Activated naive CD8-positive, alpha-beta T cell treated with anti-CD3 and anti-CD28 coated beads for 36 hours (primary cell): Measurements from ENCODE around the gene BTBD7. TPM values are rescaled to one million over a fixed set of nuclear protein-coding genes. Genes with fewer than 3 reads are reported as not detected.
"Not testable (repeated sequence)": the region's sequence is repeated elsewhere in the genome, so short reads cannot be mapped to it uniquely, and the experiment has no call there.

ENCODE experiments used
- DNase-seq: peaks from one replicate; pipeline ENCODE4 v3.0.0; 2021
- H3K27ac Mint-ChIP-seq: one replicate; pipeline ENCODE4 v1.8.0; 2022; ENCODE audit warnings: mild to moderate bottlenecking, moderate library complexity, mixed read lengths
- H3K27me3 Mint-ChIP-seq: one replicate; pipeline ENCODE4 v1.8.0; 2022; ENCODE audit warnings: mild to moderate bottlenecking, mixed read lengths
- H3K36me3 Mint-ChIP-seq: one replicate; pipeline ENCODE4 v1.8.0; 2021; ENCODE audit warnings: mild to moderate bottlenecking, mixed read lengths
- H3K4me1 Mint-ChIP-seq: one replicate; pipeline ENCODE4 v1.8.0; 2021; ENCODE audit warnings: mixed read lengths
- H3K4me3 Mint-ChIP-seq: one replicate; pipeline ENCODE4 v1.8.0; 2022; ENCODE audit warnings: mild to moderate bottlenecking, moderate library complexity, mixed read lengths
- H3K9me3 Mint-ChIP-seq: one replicate; pipeline ENCODE4 v1.8.0; 2022; ENCODE audit warnings: mixed read lengths
- total RNA-seq, 2 experiments: library from RNA; stranded (reverse); gene quantifications; one replicate each; pipeline ENCODE4 v1.2.3, GENCODE V29; 2021

BTBD7 gene
- total RNA-seq, 2 experiments from 2014 or later: 14.3 to 14.9 TPM

DNA sequence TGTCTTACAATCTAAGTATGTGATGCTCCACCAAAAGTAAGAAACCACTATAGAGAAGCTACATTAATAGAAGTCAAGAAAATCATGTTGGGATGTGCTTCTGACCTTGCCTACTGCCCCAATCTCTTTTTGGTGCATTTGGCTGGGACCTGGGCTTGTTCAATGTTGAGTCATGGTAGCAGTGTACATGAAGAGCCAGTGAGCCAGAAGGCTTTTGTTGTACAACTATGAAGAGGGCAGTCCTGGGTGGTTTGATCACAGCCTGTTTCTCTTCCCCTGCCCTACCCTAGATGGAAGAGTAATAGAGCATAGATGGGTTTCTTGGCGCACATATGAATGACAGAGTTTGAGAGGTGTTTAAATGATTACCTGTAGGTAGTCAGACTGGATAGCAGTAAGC lies 69.4 kb downstream of the BTBD7 start:
- DNase-seq: no peak
- H3K4me3 Mint-ChIP-seq: no peak overlapping the region
- H3K36me3 Mint-ChIP-seq: peaks cover 9% of the 10 kb centered on the region
- no peaks in the 10 kb centered on the region for H3K27me3 Mint-ChIP-seq
- no peak overlapping the region for H3K27ac Mint-ChIP-seq
- H3K4me1 Mint-ChIP-seq: peaks cover 18% of the 10 kb centered on the region
- no peaks in the 10 kb centered on the region for H3K9me3 Mint-ChIP-seq

DNA sequence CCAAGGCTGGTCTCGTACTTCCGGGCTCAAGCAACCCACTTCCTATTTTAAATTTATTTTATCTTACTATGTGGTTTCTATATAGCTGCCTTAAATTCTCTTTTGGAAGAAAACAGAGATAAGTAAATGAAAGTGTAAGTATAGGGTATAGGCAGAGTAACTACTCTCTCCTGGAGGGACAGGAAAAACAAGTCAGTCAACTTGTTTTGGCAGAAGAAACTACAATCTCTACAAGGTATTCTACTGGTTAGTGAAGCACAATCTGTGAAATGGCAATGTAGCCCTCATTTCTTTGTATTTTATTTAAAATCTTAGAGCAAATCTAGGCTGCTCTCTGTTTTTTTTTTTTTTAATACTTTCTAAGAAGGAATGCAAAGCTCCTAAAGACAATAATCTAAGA lies 70.4 kb downstream of the BTBD7 start:
- no peaks in the 10 kb centered on the region for H3K27me3 Mint-ChIP-seq
- no peak overlapping the region for H3K27ac Mint-ChIP-seq
- DNase-seq: no peak
- H3K4me1 Mint-ChIP-seq: peaks cover 17% of the 10 kb centered on the region
- no peak overlapping the region for H3K4me3 Mint-ChIP-seq
- peaks cover 9% of the 10 kb centered on the region for H3K36me3 Mint-ChIP-seq
- H3K9me3 Mint-ChIP-seq: no peaks in the 10 kb centered on the region

DNA sequence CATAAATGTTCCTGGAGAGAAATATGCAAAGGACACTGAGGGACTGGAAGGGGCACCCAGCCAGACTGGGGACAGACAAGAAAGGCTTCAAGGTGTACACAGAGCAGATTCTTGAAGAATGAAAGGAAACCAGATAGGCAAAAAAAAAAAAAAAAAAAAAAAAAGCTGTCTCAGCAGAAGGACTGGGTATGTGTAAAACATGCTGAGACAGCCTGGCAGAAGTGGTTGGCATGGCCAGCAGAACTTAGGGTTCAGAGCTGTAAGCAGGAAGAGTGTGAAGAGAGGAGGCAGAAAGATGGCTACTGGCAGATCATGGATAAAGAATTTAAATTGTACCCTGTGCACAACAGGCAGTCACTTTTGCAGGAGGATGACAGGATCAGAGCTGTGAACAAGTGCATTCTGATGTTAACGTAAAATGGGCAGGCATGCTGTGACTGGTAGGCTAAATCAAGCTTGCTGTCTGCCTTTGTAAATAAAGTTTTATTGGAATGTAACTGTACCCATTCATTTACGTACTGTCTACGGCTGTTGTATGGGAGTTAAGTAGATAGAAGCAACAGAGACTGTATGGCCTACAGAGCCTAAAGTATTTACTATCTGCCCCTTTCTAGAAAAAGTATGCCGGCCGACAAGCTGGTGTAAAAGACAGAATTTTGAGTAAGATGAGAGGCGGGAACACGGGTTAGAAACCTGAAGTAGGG lies 83.6 kb downstream of the BTBD7 start:
- Mint-ChIP-seq H3K36me3 (peaks cover 15% of the 10 kb centered on the region), H3K27me3 (no peaks in the 10 kb centered on the region), H3K4me1 (peaks cover 3% of the 10 kb centered on the region), H3K4me3 (no peak overlapping the region), H3K27ac (no peak overlapping the region), H3K9me3 (no peaks in the 10 kb centered on the region)
- no peak for DNase-seq

DNA sequence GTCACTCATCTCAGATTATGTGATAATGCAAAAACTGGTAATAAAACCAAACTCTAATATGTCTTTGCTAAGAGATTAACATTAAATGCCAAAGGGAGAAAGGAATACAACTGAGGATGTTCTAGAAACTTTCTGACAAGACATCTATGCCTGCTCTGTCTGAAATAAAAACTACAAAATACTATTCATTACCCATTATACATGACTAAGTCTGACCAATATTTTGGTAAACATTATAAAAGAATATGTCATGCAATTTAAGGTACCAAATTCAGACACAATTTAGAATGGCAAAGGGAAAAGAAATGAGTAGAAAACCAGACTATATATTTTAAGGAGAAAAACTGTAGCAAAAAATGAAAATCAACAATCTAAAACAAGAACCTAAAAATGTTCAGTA lies 86.3 kb downstream of the BTBD7 start:
- Mint-ChIP-seq H3K9me3 (no peaks in the 10 kb centered on the region), H3K27ac (no peak overlapping the region), H3K4me3 (no peak overlapping the region), H3K27me3 (no peaks in the 10 kb centered on the region), H3K4me1 (peaks cover 3% of the 10 kb centered on the region), H3K36me3 (peaks cover 9% of the 10 kb centered on the region)
- DNase-seq: no peak

DNA sequence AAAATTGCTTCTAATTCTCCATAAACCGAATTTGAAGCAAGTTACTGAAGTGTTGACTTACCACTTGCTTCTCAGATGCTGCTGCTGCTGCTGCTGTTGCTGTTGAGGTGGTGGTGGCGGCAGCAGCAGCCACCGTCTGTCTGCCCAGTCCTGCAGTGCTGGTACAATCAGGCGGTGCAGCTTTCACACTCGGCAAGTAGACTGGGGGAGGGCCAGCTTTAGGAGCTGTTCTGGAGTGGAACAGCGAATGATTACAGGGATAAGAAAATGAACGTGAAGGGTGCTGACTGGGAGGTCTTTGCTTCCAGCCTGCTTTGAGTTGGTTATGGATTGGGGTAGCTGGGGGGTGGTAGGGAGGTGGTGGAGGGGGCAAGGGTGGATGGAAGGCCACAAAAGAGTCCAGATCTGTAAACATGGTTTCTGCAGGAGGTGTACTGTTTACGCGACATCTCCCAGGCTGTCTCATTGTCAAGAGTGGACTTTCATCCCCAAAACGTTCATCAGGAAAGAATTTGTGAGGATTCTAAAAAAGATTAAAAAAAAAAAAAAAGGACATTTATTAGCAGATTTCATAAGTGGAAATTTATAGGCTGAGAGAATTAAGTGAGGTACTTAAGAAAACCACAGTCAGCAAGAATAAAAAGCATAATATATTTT lies 86.9 kb downstream of the BTBD7 start:
- Mint-ChIP-seq H3K27me3 (no peaks in the 10 kb centered on the region), H3K4me3 (no peak overlapping the region), H3K27ac (no peak overlapping the region), H3K9me3 (no peaks in the 10 kb centered on the region), H3K36me3 (peaks cover 9% of the 10 kb centered on the region), H3K4me1 (peaks cover 3% of the 10 kb centered on the region)
- DNase-seq: no peak

DNA sequence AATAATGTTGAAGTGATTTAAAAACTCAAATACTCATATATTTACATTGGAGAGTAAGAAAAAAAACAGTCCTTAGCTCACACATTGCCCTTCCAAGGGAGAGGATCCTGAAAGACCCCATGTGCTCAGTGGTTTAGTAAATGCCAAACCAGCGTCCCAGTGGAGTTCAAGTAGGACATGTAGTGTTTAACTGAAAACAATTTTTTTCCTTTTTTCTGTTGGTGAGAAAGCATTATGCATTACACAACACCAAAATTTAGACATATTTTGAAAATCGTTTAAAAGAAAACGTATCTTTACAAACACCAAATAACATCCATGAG lies 92.2 kb downstream of the BTBD7 start:
- Mint-ChIP-seq H3K36me3 (peaks cover 6% of the 10 kb centered on the region), H3K27ac (no peak overlapping the region), H3K4me1 (peaks cover 8% of the 10 kb centered on the region), H3K4me3 (no peak overlapping the region), H3K9me3 (no peaks in the 10 kb centered on the region), H3K27me3 (no peaks in the 10 kb centered on the region)
- DNase-seq: no peak

DNA sequence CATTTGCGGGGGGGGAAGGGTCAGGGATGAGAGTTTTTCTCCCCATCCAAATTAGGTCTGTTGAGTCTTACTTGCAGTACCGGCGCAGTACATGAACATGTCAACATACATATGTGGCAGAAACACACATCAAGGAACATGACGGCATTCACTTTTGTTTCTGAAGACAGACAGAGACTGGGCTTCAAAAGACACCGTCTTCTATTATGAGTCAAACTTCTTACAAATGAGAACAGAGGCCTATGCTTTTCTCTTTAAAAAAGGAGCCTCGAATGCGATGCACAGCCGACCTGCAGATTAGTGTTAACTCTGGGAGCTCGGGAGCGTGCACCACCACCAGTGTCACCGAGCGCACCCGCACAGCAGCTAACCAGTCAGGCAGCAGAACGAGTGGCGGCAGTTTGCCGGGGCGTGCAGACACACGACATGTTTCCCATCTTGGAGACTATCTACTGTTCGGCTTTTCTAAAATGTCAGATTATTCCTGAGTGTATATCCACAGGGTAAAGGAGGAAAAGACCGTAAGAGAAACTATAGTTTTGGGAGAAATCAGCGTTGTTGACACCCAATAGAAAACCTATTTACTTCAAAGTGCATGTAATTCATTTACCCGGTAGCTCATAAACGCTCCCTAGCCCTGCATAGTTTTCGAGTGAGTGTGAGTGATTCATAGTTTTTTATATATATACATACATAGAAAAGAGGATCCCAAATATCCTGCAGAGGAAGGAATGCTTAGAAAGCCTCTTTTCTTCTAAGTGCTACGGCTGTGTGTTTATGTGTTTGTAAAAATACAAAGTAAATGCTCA lies 92.8 kb downstream of the BTBD7 start:
- no peak for DNase-seq
- Mint-ChIP-seq H3K27me3 (no peaks in the 10 kb centered on the region), H3K27ac (no peak overlapping the region), H3K9me3 (no peaks in the 10 kb centered on the region), H3K36me3 (peaks cover 6% of the 10 kb centered on the region), H3K4me3 (no peak overlapping the region), H3K4me1 (peaks cover 8% of the 10 kb centered on the region)

DNA sequence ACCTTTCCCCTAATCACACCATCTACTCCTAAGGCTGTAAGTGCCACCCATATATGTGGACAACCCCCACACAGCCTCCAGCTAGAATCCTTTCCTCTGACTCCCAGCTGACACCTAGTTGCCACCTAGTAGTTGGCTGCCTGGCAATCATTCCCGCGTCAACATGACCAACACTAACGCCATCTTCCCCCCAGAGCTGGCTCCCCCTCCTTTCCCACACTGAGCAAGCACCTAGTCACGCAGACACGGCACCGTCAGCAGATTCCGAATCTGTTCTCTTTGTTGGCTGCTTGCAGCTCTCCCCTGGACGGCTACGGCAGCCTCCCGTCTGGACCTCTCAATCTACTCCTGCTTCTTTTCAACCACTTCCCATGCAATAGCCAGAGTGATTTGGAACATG lies 98.0 kb downstream of the BTBD7 start:
- peaks cover 17% of the 10 kb centered on the region for H3K4me1 Mint-ChIP-seq
- no peaks in the 10 kb centered on the region for H3K9me3 Mint-ChIP-seq
- no peak for DNase-seq
- peaks cover 2% of the 10 kb centered on the region for H3K36me3 Mint-ChIP-seq
- no peak overlapping the region for H3K4me3 Mint-ChIP-seq
- peaks cover 14% of the 10 kb centered on the region for H3K27me3 Mint-ChIP-seq
- no peak overlapping the region for H3K27ac Mint-ChIP-seq

DNA sequence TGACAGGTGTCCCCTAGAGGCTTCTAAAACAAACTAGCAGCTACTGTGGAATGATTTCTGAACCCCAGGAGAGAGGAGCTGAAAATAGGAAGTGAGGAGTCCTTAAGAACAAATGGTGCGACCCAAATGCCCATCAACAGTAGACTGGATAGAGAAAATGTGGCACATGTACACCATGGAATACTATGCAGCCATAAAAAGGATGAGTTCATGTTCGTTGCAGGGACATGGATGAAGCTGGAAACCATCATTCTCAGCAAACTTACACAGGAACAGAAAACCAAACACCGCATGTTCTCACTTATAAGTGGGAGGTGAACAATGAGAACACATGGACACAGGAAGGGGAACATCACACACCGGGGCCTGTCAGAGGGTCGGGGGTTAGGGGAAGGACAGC lies 99.8 kb downstream of the BTBD7 start:
- DNase-seq, H3K27ac Mint-ChIP-seq, H3K4me3 Mint-ChIP-seq, H3K9me3 Mint-ChIP-seq: not testable (repeated sequence)
- Mint-ChIP-seq H3K4me1 (peaks cover 17% of the 10 kb centered on the region), H3K27me3 (peaks cover 14% of the 10 kb centered on the region), H3K36me3 (peaks cover 15% of the 10 kb centered on the region)

DNA sequence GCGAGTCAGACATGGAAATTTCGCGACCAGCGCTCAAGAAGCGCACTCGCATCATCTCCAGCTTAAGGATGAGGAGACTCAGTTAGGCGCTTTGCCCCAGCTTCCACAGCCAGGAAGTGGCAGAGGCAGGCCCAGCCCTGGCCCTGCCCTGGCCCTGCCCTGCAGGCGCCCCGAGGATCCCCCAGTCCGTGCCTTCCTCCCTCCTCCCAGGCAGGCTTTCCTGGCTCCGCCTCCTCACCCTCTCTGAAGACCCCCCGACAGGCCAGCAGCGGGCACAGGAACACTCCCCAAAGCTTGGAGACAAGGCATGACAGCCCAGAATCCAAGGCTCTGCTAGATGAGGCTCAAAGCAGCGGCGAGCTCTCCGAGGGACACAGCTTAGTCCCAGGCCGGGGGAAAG lies 100.7 kb downstream of the BTBD7 start:
- H3K27me3 Mint-ChIP-seq: peaks cover 14% of the 10 kb centered on the region
- no peak for DNase-seq
- no peak overlapping the region for H3K27ac Mint-ChIP-seq
- peaks cover 14% of the 10 kb centered on the region for H3K4me1 Mint-ChIP-seq
- H3K4me3 Mint-ChIP-seq: peak overlapping the region; percentile 52
- peaks cover 20% of the 10 kb centered on the region for H3K36me3 Mint-ChIP-seq
- H3K9me3 Mint-ChIP-seq: no peaks in the 10 kb centered on the region

DNA sequence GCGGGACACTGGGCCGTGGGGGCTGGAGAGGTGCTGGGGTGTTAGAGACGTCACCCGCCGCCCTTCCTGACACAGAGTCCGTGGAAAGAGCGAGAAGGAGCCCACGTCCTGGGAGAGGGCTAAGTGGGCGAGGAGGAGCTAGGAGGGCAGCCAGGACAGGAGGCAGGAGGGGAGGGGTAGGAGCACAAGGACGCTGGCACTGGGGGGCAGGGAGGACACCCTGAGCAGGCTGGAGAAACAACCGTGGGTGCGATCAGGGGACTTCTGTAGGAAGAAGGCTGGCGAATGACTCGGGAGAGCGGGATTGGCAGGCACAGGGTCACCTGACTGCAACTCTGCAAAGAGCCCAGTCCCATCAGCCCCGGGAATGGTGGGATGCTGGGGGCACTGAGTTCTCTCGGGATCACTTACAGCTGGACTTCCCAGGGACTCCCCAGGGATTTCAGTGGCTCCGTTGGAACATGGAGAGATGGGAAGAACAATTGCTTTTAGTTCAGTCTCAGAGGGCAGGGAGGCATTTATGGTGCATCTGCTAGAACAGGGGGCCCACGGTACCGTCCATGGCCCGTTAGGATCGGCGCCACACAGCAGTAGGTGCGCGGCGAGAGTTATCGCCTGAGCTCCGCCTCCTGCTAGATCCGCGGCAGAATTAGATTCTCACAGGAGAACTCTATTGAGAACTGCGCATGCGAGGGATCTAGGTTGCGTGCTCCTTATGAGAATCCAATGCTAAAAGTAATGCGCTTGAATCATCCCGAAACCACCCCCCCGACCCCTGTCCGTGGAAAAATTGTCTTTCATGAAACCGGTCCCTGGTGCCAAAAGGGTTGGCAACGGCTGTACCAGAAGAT lies 101.5 kb downstream of the BTBD7 start:
- Mint-ChIP-seq H3K4me3 (peak overlapping the region; percentile 52), H3K27me3 (peaks cover 14% of the 10 kb centered on the region), H3K36me3 (peaks cover 22% of the 10 kb centered on the region), H3K27ac (no peak overlapping the region), H3K4me1 (peaks cover 12% of the 10 kb centered on the region), H3K9me3 (no peaks in the 10 kb centered on the region)
- DNase-seq: no peak

DNA sequence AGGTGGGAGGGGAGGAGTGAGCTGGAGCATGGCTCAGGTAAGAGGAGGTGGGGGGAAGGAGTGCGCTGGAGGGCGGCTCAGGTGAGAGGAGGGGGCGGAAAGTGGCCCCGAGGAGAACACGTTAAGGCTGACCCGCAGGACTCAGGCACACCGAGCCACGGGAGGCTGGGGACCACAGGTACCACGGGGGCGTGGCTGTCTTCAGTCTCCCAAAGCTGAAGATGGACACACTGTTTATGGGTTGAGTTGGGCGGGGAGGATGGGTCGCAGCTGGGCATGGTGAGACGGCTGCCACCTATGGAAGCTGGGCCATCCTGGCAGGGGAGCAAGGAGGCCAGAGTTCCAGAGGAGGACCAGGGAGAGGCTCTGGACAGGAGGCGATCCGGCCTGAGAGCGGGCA lies 102.3 kb downstream of the BTBD7 start:
- Mint-ChIP-seq H3K27ac (no peak overlapping the region), H3K9me3 (no peaks in the 10 kb centered on the region), H3K36me3 (peaks cover 28% of the 10 kb centered on the region), H3K4me1 (peaks cover 9% of the 10 kb centered on the region), H3K4me3 (no peak overlapping the region), H3K27me3 (peaks cover 14% of the 10 kb centered on the region)
- DNase-seq: no peak

DNA sequence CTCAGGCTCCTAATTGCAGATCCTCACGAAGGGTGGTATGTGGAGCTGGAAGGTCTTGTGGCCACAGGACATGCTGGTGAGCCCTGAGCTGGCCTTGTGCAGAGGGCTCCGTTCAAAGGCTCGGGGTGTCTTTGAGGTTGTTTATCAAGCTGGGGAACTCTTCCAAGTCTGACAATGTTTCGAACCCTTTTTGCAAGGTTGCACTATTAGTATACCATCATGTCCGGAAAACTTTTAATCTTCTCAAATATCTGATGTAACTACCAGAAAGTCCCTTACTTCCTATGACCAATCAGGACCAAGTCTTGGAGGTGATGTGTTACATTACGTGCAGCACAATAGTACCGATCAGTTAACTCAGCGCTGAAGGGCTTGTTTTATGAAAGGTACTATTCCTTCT lies 104.3 kb downstream of the BTBD7 start:
- peaks cover 37% of the 10 kb centered on the region for H3K36me3 Mint-ChIP-seq
- H3K9me3 Mint-ChIP-seq: no peaks in the 10 kb centered on the region
- no peak overlapping the region for H3K4me3 Mint-ChIP-seq
- DNase-seq: no peak
- peaks cover 9% of the 10 kb centered on the region for H3K4me1 Mint-ChIP-seq
- peaks cover 11% of the 10 kb centered on the region for H3K27me3 Mint-ChIP-seq
- no peak overlapping the region for H3K27ac Mint-ChIP-seq

DNA sequence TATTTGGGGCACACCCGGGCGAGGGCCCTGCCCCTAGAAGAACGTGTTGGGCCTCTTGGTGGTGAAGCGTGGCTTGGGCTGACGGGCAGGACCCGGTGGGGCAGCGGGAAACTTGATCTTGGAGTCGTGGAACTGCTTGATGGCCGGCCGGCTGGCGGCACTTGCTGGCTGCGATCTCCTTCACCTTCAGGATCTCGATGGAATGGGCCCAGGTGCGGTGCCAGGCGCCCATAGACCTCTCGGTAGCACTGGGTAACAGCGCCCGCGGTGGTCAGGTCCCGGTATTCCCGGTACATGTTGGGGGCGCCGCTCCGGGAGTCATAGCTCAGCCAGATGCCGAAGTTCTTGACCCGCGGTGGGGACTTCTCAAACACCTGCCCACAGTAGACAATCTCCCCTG lies 109.3 kb downstream of the BTBD7 start:
- Mint-ChIP-seq H3K27ac (no peak overlapping the region), H3K4me1 (peaks cover 5% of the 10 kb centered on the region), H3K9me3 (no peaks in the 10 kb centered on the region), H3K4me3 (no peak overlapping the region), H3K27me3 (no peaks in the 10 kb centered on the region), H3K36me3 (peaks cover 50% of the 10 kb centered on the region)
- DNase-seq: no peak

DNA sequence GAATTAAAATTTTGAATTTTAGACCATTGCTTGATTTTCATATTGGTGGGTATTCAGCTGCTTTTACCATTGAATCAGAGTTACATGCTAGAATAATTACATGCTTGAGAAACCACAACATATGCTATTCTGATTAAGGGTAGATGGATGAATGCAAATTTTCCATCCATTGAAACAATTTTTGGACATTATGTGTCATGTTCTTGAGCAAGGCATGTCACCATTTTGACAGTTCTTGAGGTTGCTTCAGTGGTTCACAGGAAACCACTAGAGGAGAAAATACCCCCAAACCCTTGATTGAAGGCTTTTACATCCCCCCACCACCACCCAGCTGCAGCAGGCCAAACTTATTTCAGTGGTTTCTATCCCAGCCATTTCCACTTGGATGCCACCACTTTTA lies 112.3 kb downstream of the BTBD7 start:
- H3K36me3 Mint-ChIP-seq: peaks cover 39% of the 10 kb centered on the region
- H3K9me3 Mint-ChIP-seq: no peaks in the 10 kb centered on the region
- no peak for DNase-seq
- peaks cover 8% of the 10 kb centered on the region for H3K4me1 Mint-ChIP-seq
- no peak overlapping the region for H3K27ac Mint-ChIP-seq
- no peaks in the 10 kb centered on the region for H3K27me3 Mint-ChIP-seq
- no peak overlapping the region for H3K4me3 Mint-ChIP-seq
